RWPE1 (cell line): Measurements from ENCODE around the gene VMAC.
A peak's percentile ranks its signal among the peaks of the same experiment; 100 is the strongest.

Experiments
- CTCF ChIA-PET: fragments of 350-600 bp; sonication (Branson Sonifier 250); formaldehyde crosslinking; extraction: SDS; loops from one replicate; lab custom pipeline; 2021; lab: Yijun Ruan, JAX
- POLR2A ChIA-PET: fragments of 400-600 bp; formaldehyde crosslinking; extraction: SDS; loops from one replicate; lab custom pipeline; 2020; ENCODE audit warnings: antibody characterized with exemption; ENCODE audit not compliant: low non-redundant PET; lab: Yijun Ruan, JAX
- DNase-seq: peaks from one replicate; pipeline ENCODE4 v3.0.0; 2012; ENCODE audit warnings: low spot score
- H3K27ac ChIP-seq: fragments of 450-650 bp; 2 replicates; pipeline ENCODE4 v1.5.1; 2017
- TF ChIP-seq, protein P1 (sequence below): fragments of 450-650 bp; conservative IDR thresholded peaks from 2 replicates; pipeline ENCODE4 v1.5.1; 2017; ENCODE audit warnings: low read depth, mild to moderate bottlenecking

Gene VMAC

GRCh38 chr19:5896365-5897076 is 8.2 kb upstream of the VMAC start:
- DNase-seq: no peak
- ChIA-PET POLR2A (interaction anchor here (0.5 to 1.1 kb wide), 2 partner anchors 12 to 69 kb away, joined by 3 to 5 read pairs; no protein-coding TSS in a partner anchor), CTCF (no interaction called here)
- H3K27ac ChIP-seq: peak overlapping the region; percentile 84
- TF ChIP-seq, protein P1, sequence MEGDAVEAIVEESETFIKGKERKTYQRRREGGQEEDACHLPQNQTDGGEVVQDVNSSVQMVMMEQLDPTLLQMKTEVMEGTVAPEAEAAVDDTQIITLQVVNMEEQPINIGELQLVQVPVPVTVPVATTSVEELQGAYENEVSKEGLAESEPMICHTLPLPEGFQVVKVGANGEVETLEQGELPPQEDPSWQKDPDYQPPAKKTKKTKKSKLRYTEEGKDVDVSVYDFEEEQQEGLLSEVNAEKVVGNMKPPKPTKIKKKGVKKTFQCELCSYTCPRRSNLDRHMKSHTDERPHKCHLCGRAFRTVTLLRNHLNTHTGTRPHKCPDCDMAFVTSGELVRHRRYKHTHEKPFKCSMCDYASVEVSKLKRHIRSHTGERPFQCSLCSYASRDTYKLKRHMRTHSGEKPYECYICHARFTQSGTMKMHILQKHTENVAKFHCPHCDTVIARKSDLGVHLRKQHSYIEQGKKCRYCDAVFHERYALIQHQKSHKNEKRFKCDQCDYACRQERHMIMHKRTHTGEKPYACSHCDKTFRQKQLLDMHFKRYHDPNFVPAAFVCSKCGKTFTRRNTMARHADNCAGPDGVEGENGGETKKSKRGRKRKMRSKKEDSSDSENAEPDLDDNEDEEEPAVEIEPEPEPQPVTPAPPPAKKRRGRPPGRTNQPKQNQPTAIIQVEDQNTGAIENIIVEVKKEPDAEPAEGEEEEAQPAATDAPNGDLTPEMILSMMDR: no peak

DNA sequence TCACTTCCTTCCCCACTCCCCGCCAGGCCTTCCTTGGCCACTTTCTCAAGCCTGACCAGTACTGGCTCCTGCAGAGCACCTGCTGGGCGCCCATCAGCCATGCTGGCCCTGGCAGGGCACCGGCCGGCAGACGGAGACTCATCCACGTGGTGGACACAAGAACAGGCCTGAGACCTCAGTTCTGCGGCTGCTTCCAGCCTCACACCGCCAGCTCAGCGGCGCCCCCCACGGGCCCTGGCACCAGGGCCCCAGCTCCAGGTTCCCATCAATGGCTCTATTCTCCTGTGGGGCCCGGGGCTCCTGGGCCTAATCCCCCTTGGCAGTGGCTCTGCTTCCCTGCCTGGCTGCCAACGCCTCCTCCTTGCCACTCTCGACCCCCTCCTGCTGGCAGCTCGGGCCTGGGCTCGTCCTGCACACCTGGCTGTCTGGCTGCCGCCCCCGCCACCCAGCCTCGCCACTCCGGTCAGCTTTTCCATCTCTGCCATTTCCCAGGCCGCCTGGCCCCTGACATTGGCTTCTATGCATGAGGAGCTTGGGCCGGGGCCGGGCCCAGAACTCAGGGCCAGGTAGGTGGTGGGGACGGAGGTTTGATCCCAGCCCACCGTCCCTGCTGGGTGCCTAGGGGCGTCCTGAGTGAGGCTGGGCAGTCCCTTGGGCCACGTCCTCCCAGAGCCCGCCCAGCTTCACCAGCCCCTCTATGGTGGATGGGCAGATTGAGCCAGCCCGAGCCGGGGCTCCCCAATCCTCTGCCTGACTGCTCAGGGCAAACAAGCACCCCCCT is 7.3 kb upstream of the VMAC start:
- ChIA-PET POLR2A (interaction anchor here (0.8 to 1.1 kb wide), 2 partner anchors 28 to 70 kb away, joined by 3 to 13 read pairs; no protein-coding TSS in a partner anchor), CTCF (interaction anchor here (0.6 to 1.5 kb wide), 2 partner anchors 93 to 104 kb away, joined by 3 to 6 read pairs; no protein-coding TSS in a partner anchor)
- TF ChIP-seq, protein P1: no peak
- peak overlapping the region; percentile 84 for H3K27ac ChIP-seq
- no peak for DNase-seq

GRCh38 chr19:5899728-5900526 is 4.7 kb upstream of the VMAC start:
- peak overlapping the region; percentile 49 for H3K27ac ChIP-seq
- no peak for DNase-seq
- CTCF ChIA-PET: interaction anchor here (0.7 to 1.2 kb wide), 4 partner anchors 60 to 207 kb away, joined by 3 to 8 read pairs (median 6); no protein-coding TSS in a partner anchor
- POLR2A ChIA-PET: no interaction called here
- TF ChIP-seq, protein P1: no peak

GRCh38 chr19:5900976-5901375 is 3.7 kb upstream of the VMAC start:
- no peak for DNase-seq
- CTCF ChIA-PET: no interaction called here
- TF ChIP-seq, protein P1: no peak
- POLR2A ChIA-PET: no interaction called here
- H3K27ac ChIP-seq: peak overlapping the region; percentile 49; the same call in 1 of the 2 replicates

GRCh38 chr19:5903056-5903623 is 1.5 kb upstream of the VMAC start:
- H3K27ac ChIP-seq: peak overlapping the region; percentile 96
- peak; percentile 39 for DNase-seq
- TF ChIP-seq, protein P1: no peak
- ChIA-PET CTCF (interaction anchor here (1.5 kb wide), 1 partner anchor 99 kb away, joined by 10 read pairs; no protein-coding TSS in a partner anchor), POLR2A (interaction anchor here (1.5 to 2.5 kb wide), 2 partner anchors 11 to 75 kb away, joined by 3 to 14 read pairs; no protein-coding TSS in a partner anchor)
